DOHH2 (cell line): ENCODE data around the gene APOE.

ENCODE experiments used
- CTCF ChIP-seq: fragments of 200-600 bp; sonication (generic); IDR thresholded peaks from one replicate; pipeline ENCODE4 v1.5.1; 2014; ENCODE audit warnings: antibody characterized with exemption, mild to moderate bottlenecking, low read depth, low read length; ENCODE audit not compliant: poor library complexity, severe bottlenecking
- EZH2phosphoT487 ChIP-seq: fragments of 200-600 bp; sonication (generic); IDR thresholded peaks from 2 replicates; pipeline ENCODE4 v1.6.1; 2017; ENCODE audit warnings: borderline replicate concordance, mild to moderate bottlenecking, antibody characterized with exemption, low read length, moderate library complexity, mixed read lengths

GRCh38 chr19:44856421-44857083, 49.0 kb upstream of the APOE start:
- no peak for TF ChIP-seq CTCF
- TF ChIP-seq EZH2phosphoT487: no peak
